ENCODE results near the gene OR51V1.

GRCh38 chr11:5171856-5172255, 28.6 kb downstream of the OR51V1 start:
- no peak for TF ChIP-seq EP300 (IDR thresholded peaks at IDR 0.05; ENCODE audit: low read depth)
- TF ChIP-seq CTCF (IDR thresholded peaks at IDR 0.05), result no peak
- no peak for TF ChIP-seq POLR2A (IDR thresholded peaks at IDR 0.05)

All from transverse colon (tissue), 3 donors.